Neural crest cell (in vitro differentiated cells): ENCODE data around the gene PRSS27. TPM values are rescaled to one million over a fixed set of nuclear protein-coding genes. Genes with fewer than 3 reads are reported as not detected.

Source experiments
- DNase-seq: peaks from one replicate; pipeline ENCODE4 v3.0.0; 2021; ENCODE audit warnings: low read depth, mixed read lengths, low spot score
- H3K27ac Mint-ChIP-seq: one replicate; pipeline ENCODE4 v1.8.0; 2021; ENCODE audit warnings: mild to moderate bottlenecking, mixed read lengths; ENCODE audit not compliant: unreplicated experiment
- H3K27me3 Mint-ChIP-seq: 2 replicates; pipeline ENCODE4 v1.8.0; 2021; ENCODE audit warnings: low read depth, mild to moderate bottlenecking, mixed read lengths
- H3K36me3 Mint-ChIP-seq: 2 replicates; pipeline ENCODE4 v1.8.0; 2021; ENCODE audit warnings: low read depth, mild to moderate bottlenecking, mixed read lengths
- H3K4me1 Mint-ChIP-seq: 2 replicates; pipeline ENCODE4 v1.8.0; 2021; ENCODE audit warnings: mixed read lengths
- H3K4me3 Mint-ChIP-seq: one replicate; pipeline ENCODE4 v1.8.0; 2021; ENCODE audit warnings: mild to moderate bottlenecking, mixed read lengths
- H3K9me3 Mint-ChIP-seq: 2 replicates; pipeline ENCODE4 v1.8.0; 2021; ENCODE audit warnings: mixed read lengths
- CTCF ChIP-seq: fragments of 200-600 bp; sonication (generic); conservative IDR thresholded peaks from 2 replicates; pipeline ENCODE4 v1.5.0; 2021; ENCODE audit warnings: antibody characterized with exemption, mild to moderate bottlenecking
- total RNA-seq: library from RNA; stranded (reverse); gene quantifications from 2 replicates; pipeline ENCODE4 v1.2.1, GENCODE V29; 2021

PRSS27 gene
- total RNA-seq, 1 donor from 2014 or later, result 7.8 TPM

GRCh38 chr16:2715966-2716885 is 3.8 kb downstream of the PRSS27 start:
- Mint-ChIP-seq H3K4me3 (no peak overlapping the region), H3K27me3 (peaks cover 8% of the 10 kb centered on the region), H3K4me1 (no peaks in the 10 kb centered on the region), H3K9me3 (no peaks in the 10 kb centered on the region), H3K27ac (no peak overlapping the region), H3K36me3 (no peaks in the 10 kb centered on the region)
- no peak for DNase-seq
- no peak for TF ChIP-seq CTCF

- no peak overlapping the region for H3K27ac Mint-ChIP-seq
- no peaks in the 10 kb centered on the region for H3K4me1 Mint-ChIP-seq
- DNase-seq, result peak; percentile 54
- H3K36me3 Mint-ChIP-seq, result no peaks in the 10 kb centered on the region
- H3K9me3 Mint-ChIP-seq, result no peaks in the 10 kb centered on the region
- no peak overlapping the region for H3K4me3 Mint-ChIP-seq
- TF ChIP-seq CTCF, result no peak
- peaks cover 8% of the 10 kb centered on the region for H3K27me3 Mint-ChIP-seq
Observed at GRCh38 chr16:2715519-2715918, 4.5 kb downstream of the PRSS27 start.

- no peak for TF ChIP-seq CTCF
- no peak for DNase-seq
- no peaks in the 10 kb centered on the region for H3K36me3 Mint-ChIP-seq
- H3K4me3 Mint-ChIP-seq, result peak overlapping the region; percentile 62
- H3K27me3 Mint-ChIP-seq, result peaks cover 8% of the 10 kb centered on the region
- no peak overlapping the region for H3K27ac Mint-ChIP-seq
- H3K4me1 Mint-ChIP-seq, result no peaks in the 10 kb centered on the region
- no peaks in the 10 kb centered on the region for H3K9me3 Mint-ChIP-seq
Observed at GRCh38 chr16:2715064-2715463, 5.0 kb downstream of the PRSS27 start.

- Mint-ChIP-seq H3K27me3 (peaks cover 8% of the 10 kb centered on the region), H3K9me3 (no peaks in the 10 kb centered on the region), H3K36me3 (no peaks in the 10 kb centered on the region), H3K4me1 (no peaks in the 10 kb centered on the region), H3K27ac (no peak overlapping the region), H3K4me3 (peak overlapping the region; percentile 23)
- no peak for TF ChIP-seq CTCF
- no peak for DNase-seq
Observed at GRCh38 chr16:2713985-2714774, 5.8 kb downstream of the PRSS27 start.

GRCh38 chr16:2713523-2713922 is 6.5 kb downstream of the PRSS27 start:
- Mint-ChIP-seq H3K36me3 (no peaks in the 10 kb centered on the region), H3K4me1 (no peaks in the 10 kb centered on the region), H3K4me3 (peak overlapping the region; percentile 23), H3K27ac (no peak overlapping the region), H3K27me3 (peaks cover 8% of the 10 kb centered on the region), H3K9me3 (no peaks in the 10 kb centered on the region)
- TF ChIP-seq CTCF, result no peak
- DNase-seq, result no peak
